Measurements from ENCODE around the gene TRA2A. TPM values are rescaled to one million over a fixed set of nuclear protein-coding genes. Genes with fewer than 3 reads are reported as not detected.

TRA2A gene
- total RNA-seq, 3 donors from 2014 or later (not counting 1 experiment from before 2014, with no cell fraction given), result 269 to 385 (median 324) TPM

GRCh38 chr7:23458044-23458443, 73.7 kb downstream of the TRA2A start:
- Mint-ChIP-seq H3K27me3 (ENCODE audit: low read depth in 2 of 2) (peaks cover 38 to 53% of the 10 kb centered on the region in 2 donors), H3K27ac (no peak overlapping the region), H3K9me3 (no peaks in the 10 kb centered on the region), H3K36me3 (no peaks in the 10 kb centered on the region), H3K4me3 (no peak overlapping the region), H3K4me1 (no peaks in the 10 kb centered on the region)
- peaks cover 16% of the 10 kb centered on the region for H3K27me3 ChIP-seq (ENCODE audit: control insufficient read depth, insufficient read depth, low read length)
- no peaks in the 10 kb centered on the region for H3K36me3 ChIP-seq (ENCODE audit: control insufficient read depth, insufficient read depth, low read length)
- TF ChIP-seq CTCF (IDR thresholded peaks at IDR 0.05), result no peak
- DNase-seq (no peak), ATAC-seq (no peak)
- H3K9me3 ChIP-seq (ENCODE audit: control insufficient read depth, insufficient read depth, low read length), result no peaks in the 10 kb centered on the region
- intact Hi-C loops (cut with micrococcal nuclease), result no loop called here
- no peak overlapping the region for H3K4me3 ChIP-seq (ENCODE audit: low read length)
- WGBS (ENCODE audit: insufficient coverage), result 85% methylated on average over 3 of the region's 3 CpGs
- H3K27ac ChIP-seq (ENCODE audit: low read length), result no peak overlapping the region
- no peaks in the 10 kb centered on the region for H3K4me1 ChIP-seq (ENCODE audit: control insufficient read depth, insufficient read depth, low read length)

- Histone ChIP-seq H3K9me3 (ENCODE audit: control insufficient read depth, insufficient read depth, low read length) (no peaks in the 10 kb centered on the region), H3K4me1 (ENCODE audit: control insufficient read depth, insufficient read depth, low read length) (no peaks in the 10 kb centered on the region), H3K27me3 (ENCODE audit: control insufficient read depth, insufficient read depth, low read length) (peaks cover 8% of the 10 kb centered on the region), H3K27ac (ENCODE audit: low read length) (no peak overlapping the region), H3K36me3 (ENCODE audit: control insufficient read depth, insufficient read depth, low read length) (no peaks in the 10 kb centered on the region), H3K4me3 (ENCODE audit: low read length) (no peak overlapping the region)
- no peaks in the 10 kb centered on the region for H3K4me1 Mint-ChIP-seq
- DNase-seq (no peak), ATAC-seq (no peak)
- intact Hi-C loops (cut with micrococcal nuclease), result no loop called here
- no peaks in the 10 kb centered on the region for H3K36me3 Mint-ChIP-seq
- H3K9me3 Mint-ChIP-seq, result no peaks in the 10 kb centered on the region
- 86% methylated on average over 1 of the region's 3 CpGs for WGBS (ENCODE audit: insufficient coverage)
- no peak overlapping the region for H3K27ac Mint-ChIP-seq
- no peak overlapping the region for H3K4me3 Mint-ChIP-seq
- no peak for TF ChIP-seq CTCF (IDR thresholded peaks at IDR 0.05)
- peaks cover 27 to 38% of the 10 kb centered on the region in 2 donors for H3K27me3 Mint-ChIP-seq (ENCODE audit: low read depth in 2 of 2)
These were observed 75.7 kb downstream of the TRA2A start for GRCh38 chr7:23456093-23456492.

- Histone ChIP-seq H3K36me3 (ENCODE audit: control insufficient read depth, insufficient read depth, low read length) (no peaks in the 10 kb centered on the region), H3K9me3 (ENCODE audit: control insufficient read depth, insufficient read depth, low read length) (no peaks in the 10 kb centered on the region), H3K27ac (ENCODE audit: low read length) (no peak overlapping the region), H3K27me3 (ENCODE audit: control insufficient read depth, insufficient read depth, low read length) (peaks cover 11% of the 10 kb centered on the region), H3K4me3 (ENCODE audit: low read length) (no peak overlapping the region), H3K4me1 (ENCODE audit: control insufficient read depth, insufficient read depth, low read length) (no peaks in the 10 kb centered on the region)
- DNase-seq (no peak), ATAC-seq (no peak)
- H3K27ac Mint-ChIP-seq, result no peak overlapping the region
- H3K36me3 Mint-ChIP-seq, result no peaks in the 10 kb centered on the region
- WGBS (ENCODE audit: insufficient coverage), result 88% methylated on average over 5 of the region's 5 CpGs
- H3K4me3 Mint-ChIP-seq, result no peak overlapping the region
- TF ChIP-seq CTCF (IDR thresholded peaks at IDR 0.05), result no peak
- H3K4me1 Mint-ChIP-seq, result no peaks in the 10 kb centered on the region
- H3K9me3 Mint-ChIP-seq, result no peaks in the 10 kb centered on the region
- intact Hi-C loops (cut with micrococcal nuclease), result no loop called here
- peaks cover 24 to 34% of the 10 kb centered on the region in 2 donors for H3K27me3 Mint-ChIP-seq (ENCODE audit: low read depth in 2 of 2)
These were observed 76.8 kb downstream of the TRA2A start for GRCh38 chr7:23454881-23455526.

Other genes with a start within 250 kb of the TRA2A start
- gene MALSU1, start 232.6 kb downstream of the TRA2A start, total RNA-seq, result 10 to 100 TPM; 23.4 to 31.8 (median 26.3) TPM
- 1 to 10 TPM in 2 of 3 donors, not detected in 1; 1.4 to 2.9 TPM for gene IGF2BP3, start 61.5 kb downstream of the TRA2A start, total RNA-seq
- 10 to 100 TPM; 13.4 to 19.0 (median 16.9) TPM for gene CCDC126, start 65.4 kb upstream of the TRA2A start, total RNA-seq
- 1 to 10 TPM; 5.7 to 7.4 (median 6.9) TPM for gene FAM221A, start 148.2 kb upstream of the TRA2A start, total RNA-seq
- gene STK31, start 178.2 kb upstream of the TRA2A start, total RNA-seq, result 1 to 10 TPM in 1 of 3 donors, under 1 TPM in 2; 0.39 to 1.3 (median 0.94) TPM

Data from natural killer cell (primary cell).